Fibroblast of the aortic adventitia (primary cell): ENCODE measurements around the gene PLEKHG4B. TPM values are rescaled to one million over a fixed set of nuclear protein-coding genes. Genes with fewer than 3 reads are reported as not detected.

Experiments
- DNase-seq: peaks from one replicate; pipeline ENCODE4 v3.0.0-alpha.2; 2010; ENCODE audit warnings: low read depth
- H3K4me3 ChIP-seq: 2 replicates; pipeline ENCODE4 v1.5.1; 2011; ENCODE audit warnings: low read depth, mild to moderate bottlenecking, control low read depth, low read length, moderate library complexity
- total RNA-seq: library from RNA; depleted of rRNA; stranded (reverse); fragments of >200 nt; gene quantifications from 2 replicates; pipeline ENCODE4 v1.2.3, GENCODE V29; 2012; ENCODE audit warnings: low replicate concordance
- TF ChIP-seq, protein P1 (sequence below): IDR thresholded peaks from 2 replicates; pipeline ENCODE4 v1.5.1; 2011; ENCODE audit warnings: mild to moderate bottlenecking, low read length, control low read depth, inconsistent platforms; ENCODE audit not compliant: insufficient read depth

Gene PLEKHG4B
- total RNA-seq, 1 donor: not detected

DNA sequence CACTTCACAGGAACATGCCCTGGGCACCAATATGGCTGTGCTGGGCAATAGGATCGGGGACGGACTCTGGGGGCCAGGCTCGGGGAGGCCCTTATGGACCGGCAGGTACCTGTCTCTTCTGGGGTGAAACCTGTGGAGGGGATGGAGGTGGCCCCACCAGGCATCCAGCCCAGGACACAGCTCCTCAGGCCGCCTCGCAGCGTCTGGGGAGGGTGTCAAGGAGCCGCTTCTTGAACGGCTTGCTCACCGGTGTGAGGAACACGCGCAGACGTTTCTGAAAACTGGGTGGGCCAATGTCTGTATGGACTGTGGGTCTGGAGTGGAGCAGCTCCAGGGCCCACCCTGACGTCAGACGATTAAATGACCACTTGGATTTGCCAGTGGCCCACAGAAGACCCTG lies 45.8 kb downstream of the PLEKHG4B start:
- no peak overlapping the region for H3K4me3 ChIP-seq
- DNase-seq: no peak
- TF ChIP-seq, protein P1, sequence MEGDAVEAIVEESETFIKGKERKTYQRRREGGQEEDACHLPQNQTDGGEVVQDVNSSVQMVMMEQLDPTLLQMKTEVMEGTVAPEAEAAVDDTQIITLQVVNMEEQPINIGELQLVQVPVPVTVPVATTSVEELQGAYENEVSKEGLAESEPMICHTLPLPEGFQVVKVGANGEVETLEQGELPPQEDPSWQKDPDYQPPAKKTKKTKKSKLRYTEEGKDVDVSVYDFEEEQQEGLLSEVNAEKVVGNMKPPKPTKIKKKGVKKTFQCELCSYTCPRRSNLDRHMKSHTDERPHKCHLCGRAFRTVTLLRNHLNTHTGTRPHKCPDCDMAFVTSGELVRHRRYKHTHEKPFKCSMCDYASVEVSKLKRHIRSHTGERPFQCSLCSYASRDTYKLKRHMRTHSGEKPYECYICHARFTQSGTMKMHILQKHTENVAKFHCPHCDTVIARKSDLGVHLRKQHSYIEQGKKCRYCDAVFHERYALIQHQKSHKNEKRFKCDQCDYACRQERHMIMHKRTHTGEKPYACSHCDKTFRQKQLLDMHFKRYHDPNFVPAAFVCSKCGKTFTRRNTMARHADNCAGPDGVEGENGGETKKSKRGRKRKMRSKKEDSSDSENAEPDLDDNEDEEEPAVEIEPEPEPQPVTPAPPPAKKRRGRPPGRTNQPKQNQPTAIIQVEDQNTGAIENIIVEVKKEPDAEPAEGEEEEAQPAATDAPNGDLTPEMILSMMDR: no peak

DNA sequence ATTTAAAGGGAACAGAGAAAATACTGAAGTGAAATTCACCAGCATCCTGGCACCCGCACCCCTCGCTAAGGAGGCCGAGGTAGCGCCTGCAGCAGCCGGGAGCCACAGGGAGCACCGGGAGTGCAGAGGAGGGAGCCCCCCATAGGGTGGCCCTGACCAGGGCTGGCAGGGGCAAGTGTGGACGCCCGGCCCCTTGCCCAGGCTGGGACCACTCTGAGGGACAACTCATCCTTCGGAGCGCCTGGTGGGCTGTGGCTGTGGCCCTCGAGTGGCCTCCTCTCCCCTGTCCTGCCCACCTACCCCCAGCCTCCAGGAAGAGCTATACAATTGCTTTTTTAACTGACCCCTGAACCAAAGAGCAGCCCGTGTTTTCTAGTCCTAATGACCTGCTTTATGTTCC lies 47.0 kb downstream of the PLEKHG4B start:
- TF ChIP-seq, protein P1: no peak
- H3K4me3 ChIP-seq: no peak overlapping the region
- DNase-seq: no peak

DNA sequence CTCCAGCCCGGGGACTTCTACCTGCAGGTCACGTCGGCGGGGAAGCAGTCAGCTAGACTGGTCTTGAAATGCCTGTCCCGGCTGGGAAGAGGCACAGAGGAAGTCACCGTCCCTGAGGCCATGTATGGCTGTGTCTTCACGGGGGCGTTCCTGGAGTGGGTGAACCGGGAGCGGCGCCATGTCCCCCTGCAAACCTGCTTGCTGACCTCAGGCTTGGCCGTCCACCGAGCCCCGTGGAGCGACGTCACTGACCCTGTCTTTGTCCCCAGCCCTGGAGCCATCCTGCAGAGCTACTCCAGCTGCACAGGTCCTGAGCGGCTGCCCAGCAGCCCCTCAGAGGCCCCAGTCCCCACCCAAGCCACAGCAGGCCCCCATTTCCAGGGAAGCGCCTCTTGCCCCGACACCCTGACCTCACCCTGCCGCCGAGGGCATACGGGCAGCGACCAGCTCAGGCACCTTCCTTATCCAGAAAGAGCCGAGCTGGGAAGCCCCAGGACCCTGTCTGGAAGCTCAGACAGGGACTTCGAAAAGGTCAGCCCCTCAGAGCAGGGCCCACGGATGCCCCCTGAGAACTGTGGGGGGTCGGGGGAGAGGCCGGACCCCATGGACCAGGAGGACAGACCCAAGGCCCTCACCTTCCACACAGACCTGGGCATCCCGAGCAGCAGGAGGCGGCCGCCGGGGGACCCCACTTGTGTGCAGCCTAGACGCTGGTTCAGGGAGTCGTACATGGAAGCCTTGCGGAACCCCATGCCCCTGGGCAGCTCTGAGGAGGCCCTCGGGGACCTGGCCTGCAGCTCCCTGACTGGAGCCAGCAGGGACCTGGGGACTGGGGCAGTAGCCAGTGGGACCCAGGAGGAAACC lies 47.8 kb downstream of the PLEKHG4B start:
- H3K4me3 ChIP-seq: no peak overlapping the region
- no peak for DNase-seq
- TF ChIP-seq, protein P1: no peak

DNA sequence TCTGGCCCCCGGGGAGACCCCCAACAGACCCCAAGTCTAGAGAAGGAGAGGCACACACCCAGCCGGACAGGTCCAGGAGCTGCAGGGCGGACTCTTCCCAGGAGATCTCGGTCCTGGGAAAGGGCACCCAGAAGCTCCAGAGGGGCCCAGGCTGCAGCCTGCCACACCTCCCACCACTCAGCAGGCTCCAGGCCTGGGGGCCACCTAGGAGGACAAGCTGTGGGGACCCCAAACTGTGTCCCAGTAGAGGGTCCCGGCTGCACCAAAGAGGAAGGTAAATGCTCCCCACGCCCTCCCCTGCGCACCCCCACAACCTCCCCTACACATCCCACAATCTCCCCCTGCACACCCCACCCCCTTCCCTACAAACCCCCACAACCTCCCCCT lies 48.5 kb downstream of the PLEKHG4B start:
- no peak for DNase-seq
- TF ChIP-seq, protein P1: no peak
- H3K4me3 ChIP-seq: no peak overlapping the region

DNA sequence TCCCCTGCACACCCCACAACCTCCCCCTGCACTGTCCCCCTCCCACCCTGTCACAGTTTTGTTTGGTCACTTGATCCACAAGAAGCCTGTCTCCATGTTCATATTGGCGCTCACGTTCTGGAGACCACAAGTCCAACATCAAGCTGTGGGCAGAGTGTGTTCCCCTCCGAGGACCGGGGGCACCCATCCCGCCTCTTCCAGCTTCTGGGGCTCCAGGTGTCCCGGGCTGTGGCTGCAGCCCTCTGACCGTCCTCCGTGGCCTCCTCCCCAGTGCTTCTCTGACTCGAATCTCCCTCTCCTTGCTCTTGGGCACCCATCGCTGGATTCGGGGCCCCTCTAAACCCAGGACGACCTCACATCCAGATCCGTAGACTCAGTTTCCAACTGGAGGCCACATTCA lies 49.2 kb downstream of the PLEKHG4B start:
- DNase-seq: no peak
- no peak overlapping the region for H3K4me3 ChIP-seq
- TF ChIP-seq, protein P1: no peak

DNA sequence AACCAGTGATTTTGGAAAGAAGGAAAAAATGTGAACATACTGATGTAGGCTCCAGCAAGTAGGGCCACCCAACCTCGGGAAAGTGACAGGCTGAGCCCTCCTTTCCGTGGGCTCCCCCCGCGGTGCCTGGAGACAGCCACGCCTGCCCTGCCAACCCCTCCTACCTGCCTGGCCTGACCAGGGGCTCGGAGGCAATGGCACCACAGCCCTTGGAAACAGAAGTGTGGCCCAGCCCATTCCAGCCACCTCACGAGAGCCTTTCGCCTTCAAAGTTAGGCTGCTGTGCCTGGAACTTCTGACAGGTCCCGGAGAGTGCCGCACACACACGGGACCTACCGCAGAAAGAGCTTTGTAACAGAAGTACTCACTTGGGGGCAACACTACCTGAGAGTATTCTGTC lies 49.8 kb downstream of the PLEKHG4B start:
- TF ChIP-seq, protein P1: no peak
- DNase-seq: no peak
- no peak overlapping the region for H3K4me3 ChIP-seq
